Thoracic aorta (tissue), 2 donors: ENCODE results near the gene KCTD1. TPM values are rescaled to one million over a fixed set of nuclear protein-coding genes. Genes with fewer than 3 reads are reported as not detected.

Experiments used
- ATAC-seq: fragments of 150-250 bp; one replicate; pipeline ENCODE4 v1.8.0; 2017; ENCODE audit warnings: low read depth; ENCODE audit not compliant: insufficient number of reproducible peaks, low FRiP score
- DNase-seq: peaks from one replicate; pipeline ENCODE4 v3.0.0-alpha.2; 2020; ENCODE audit warnings: low spot score
- H3K27ac ChIP-seq, 2 donors: fragments of 200-600 bp; sonication (generic); 1 replicate in 1 of 2; 2 replicates in 1 of 2; pipeline ENCODE4 v1.5.1; 2016; ENCODE audit warnings: mild to moderate bottlenecking in 2 of 2, moderate library complexity in 2 of 2
- H3K27me3 ChIP-seq: fragments of 200-600 bp; sonication (generic); replicated peaks from 2 replicates; pipeline ENCODE4 v1.6.0; 2016; ENCODE audit warnings: mild to moderate bottlenecking; ENCODE audit not compliant: insufficient read depth
- H3K36me3 ChIP-seq: fragments of 200-600 bp; sonication (generic); one replicate; pipeline ENCODE4 v1.5.1; 2016
- H3K4me1 ChIP-seq, 2 donors: fragments of 200-600 bp; sonication (generic); 1 replicate in 1 of 2; 2 replicates in 1 of 2; pipeline versions ENCODE4 v1.5.1 to v1.6.0; 2016; ENCODE audit warnings: low read depth in 2 of 2, mild to moderate bottlenecking in 1 of 2; ENCODE audit not compliant: control insufficient read depth in 1 of 2
- H3K4me3 ChIP-seq: fragments of 200-600 bp; sonication (generic); 2 replicates; pipeline ENCODE4 v1.5.1; 2016; ENCODE audit warnings: mild to moderate bottlenecking
- H3K9me3 ChIP-seq: fragments of 200-600 bp; sonication (generic); 2 replicates; pipeline ENCODE4 v1.5.1; 2016
- CTCF ChIP-seq: fragments of 200-600 bp; sonication (generic); IDR thresholded peaks from one replicate; pipeline ENCODE4 v1.5.1; 2019; ENCODE audit warnings: antibody characterized with exemption
- total RNA-seq, 2 donors: library from RNA; depleted of rRNA; stranded (reverse); fragments of >200 nt; gene quantifications; one replicate each; pipeline versions ENCODE4 v1.1.0 to v1.2.3, GENCODE V29; 2016

The KCTD1 gene
- total RNA-seq, 2 donors from 2014 or later, result 13.4 to 14.7 TPM

GRCh38 chr18:26519114-26519513, 29.2 kb downstream of the KCTD1 start:
- no peak overlapping the region for H3K27ac ChIP-seq
- TF ChIP-seq CTCF, result no peak
- no peak for ATAC-seq
- no peak for DNase-seq
- no peaks in the 10 kb centered on the region for H3K36me3 ChIP-seq
- no peaks in the 10 kb centered on the region for H3K4me1 ChIP-seq
- no peaks in the 10 kb centered on the region for H3K27me3 ChIP-seq
- no peaks in the 10 kb centered on the region for H3K9me3 ChIP-seq
- H3K4me3 ChIP-seq, result no peak overlapping the region

GRCh38 chr18:26516964-26517363, 31.4 kb downstream of the KCTD1 start:
- no peak overlapping the region for H3K4me3 ChIP-seq
- H3K36me3 ChIP-seq, result no peaks in the 10 kb centered on the region
- H3K4me1 ChIP-seq, result no peaks in the 10 kb centered on the region
- no peak overlapping the region for H3K27ac ChIP-seq
- no peaks in the 10 kb centered on the region for H3K27me3 ChIP-seq
- H3K9me3 ChIP-seq, result no peaks in the 10 kb centered on the region
- TF ChIP-seq CTCF, result no peak
- ATAC-seq (no peak), DNase-seq (no peak)

- H3K4me1 ChIP-seq, result no peaks in the 10 kb centered on the region
- ATAC-seq (no peak), DNase-seq (no peak)
- H3K36me3 ChIP-seq, result no peaks in the 10 kb centered on the region
- H3K27me3 ChIP-seq, result no peaks in the 10 kb centered on the region
- H3K4me3 ChIP-seq, result no peak overlapping the region
- no peaks in the 10 kb centered on the region for H3K9me3 ChIP-seq
- no peak overlapping the region for H3K27ac ChIP-seq
- no peak for TF ChIP-seq CTCF
These were observed 32.5 kb downstream of the KCTD1 start for GRCh38 chr18:26515643-26516487.

- TF ChIP-seq CTCF, result no peak
- H3K27ac ChIP-seq, result no peak overlapping the region
- ATAC-seq, result no peak
These were observed 36.8 kb downstream of the KCTD1 start for GRCh38 chr18:26511339-26512071.

GRCh38 chr18:26510337-26510736, 38.0 kb downstream of the KCTD1 start:
- Histone ChIP-seq H3K4me3 (no peak overlapping the region), H3K4me1 (no peaks in the 10 kb centered on the region), H3K27me3 (no peaks in the 10 kb centered on the region), H3K36me3 (no peaks in the 10 kb centered on the region), H3K9me3 (no peaks in the 10 kb centered on the region), H3K27ac (no peak overlapping the region)
- ATAC-seq (no peak), DNase-seq (no peak)
- no peak for TF ChIP-seq CTCF

More at GRCh38 chr18:26511339-26512071, 36.8 kb downstream of the KCTD1 start:
- Histone ChIP-seq H3K4me3 (no peak overlapping the region), H3K4me1 (no peaks in the 10 kb centered on the region), H3K9me3 (no peaks in the 10 kb centered on the region), H3K36me3 (no peaks in the 10 kb centered on the region), H3K27me3 (no peaks in the 10 kb centered on the region)
- no peak for DNase-seq
